HL-60 (cell line): ENCODE results near the gene ADAMTS3.

ENCODE experiments used
- GABPA ChIP-seq: IDR thresholded peaks from 2 replicates; pipeline ENCODE4 v1.6.1; 2012; ENCODE audit warnings: low read depth
- POLR2AphosphoS5 ChIP-seq: IDR thresholded peaks from 2 replicates; pipeline ENCODE4 v1.6.1; 2012; ENCODE audit warnings: low read depth
- TF ChIP-seq, protein P1 (sequence below): IDR thresholded peaks from one replicate; pipeline ENCODE4 v1.5.1; 2011; ENCODE audit warnings: low read length, control low read depth, inconsistent platforms; ENCODE audit not compliant: insufficient read depth

DNA sequence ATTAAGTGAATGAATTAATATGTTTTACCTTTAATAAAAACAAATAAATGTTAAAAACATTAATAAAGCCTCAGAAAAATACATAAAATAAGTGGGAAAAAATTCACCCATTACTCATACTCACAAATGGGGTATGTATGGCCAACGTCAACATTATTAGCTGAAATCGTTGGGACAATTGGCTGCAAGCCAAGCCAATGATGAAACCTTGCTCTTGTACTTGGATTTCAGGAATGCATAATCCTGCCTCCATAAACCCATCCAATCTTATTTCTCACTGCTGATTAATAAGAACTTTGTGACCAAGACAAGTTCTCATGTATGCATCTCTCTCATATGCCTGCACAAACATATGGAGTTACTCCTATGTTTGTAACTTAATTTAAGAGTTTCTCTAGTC, 35.3 kb upstream of the ADAMTS3 start:
- TF ChIP-seq GABPA: no peak
- TF ChIP-seq, protein P1, sequence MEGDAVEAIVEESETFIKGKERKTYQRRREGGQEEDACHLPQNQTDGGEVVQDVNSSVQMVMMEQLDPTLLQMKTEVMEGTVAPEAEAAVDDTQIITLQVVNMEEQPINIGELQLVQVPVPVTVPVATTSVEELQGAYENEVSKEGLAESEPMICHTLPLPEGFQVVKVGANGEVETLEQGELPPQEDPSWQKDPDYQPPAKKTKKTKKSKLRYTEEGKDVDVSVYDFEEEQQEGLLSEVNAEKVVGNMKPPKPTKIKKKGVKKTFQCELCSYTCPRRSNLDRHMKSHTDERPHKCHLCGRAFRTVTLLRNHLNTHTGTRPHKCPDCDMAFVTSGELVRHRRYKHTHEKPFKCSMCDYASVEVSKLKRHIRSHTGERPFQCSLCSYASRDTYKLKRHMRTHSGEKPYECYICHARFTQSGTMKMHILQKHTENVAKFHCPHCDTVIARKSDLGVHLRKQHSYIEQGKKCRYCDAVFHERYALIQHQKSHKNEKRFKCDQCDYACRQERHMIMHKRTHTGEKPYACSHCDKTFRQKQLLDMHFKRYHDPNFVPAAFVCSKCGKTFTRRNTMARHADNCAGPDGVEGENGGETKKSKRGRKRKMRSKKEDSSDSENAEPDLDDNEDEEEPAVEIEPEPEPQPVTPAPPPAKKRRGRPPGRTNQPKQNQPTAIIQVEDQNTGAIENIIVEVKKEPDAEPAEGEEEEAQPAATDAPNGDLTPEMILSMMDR: no peak
- TF ChIP-seq POLR2AphosphoS5: no peak
